ENCODE measurements around the gene PLD3. TPM values are rescaled to one million over a fixed set of nuclear protein-coding genes. Genes with fewer than 3 reads are reported as not detected.

PLD3 gene
- total and polyA plus RNA-seq, 2 experiments from 2014 or later, result 181 to 490 TPM

DNA sequence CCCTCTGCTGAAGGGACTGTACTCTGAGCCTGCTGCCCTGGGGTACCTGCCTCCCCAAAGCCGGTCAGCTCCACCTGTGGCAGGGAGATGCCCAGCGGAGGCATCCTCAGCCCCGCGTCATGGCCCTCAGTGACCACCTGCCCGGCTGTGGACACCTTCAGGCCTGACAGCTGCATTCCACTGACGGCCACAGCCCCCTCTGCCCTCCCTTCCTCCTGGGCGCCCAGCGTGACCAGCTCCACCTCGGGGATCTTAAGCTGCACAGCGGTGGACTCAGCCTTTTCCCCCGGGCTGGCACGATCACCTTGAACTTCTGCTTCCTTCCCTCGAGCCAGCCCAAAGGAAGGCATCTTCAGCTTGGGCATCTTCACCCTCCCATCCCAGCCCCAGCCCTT lies 46.3 kb downstream of the PLD3 start:
- H3K4me3 Mint-ChIP-seq, result no peak overlapping the region
- DNase-seq (ENCODE audit: low spot score), result no peak

More for the DNA sequence above, 46.3 kb downstream of the PLD3 start:
- no peak overlapping the region for H3K4me3 ChIP-seq
- peaks cover 20% of the 10 kb centered on the region for H3K4me1 Mint-ChIP-seq
- no peak overlapping the region for H3K4me2 ChIP-seq
- H2AFZ ChIP-seq, result no peak overlapping the region
- TF ChIP-seq JUNB (IDR thresholded peaks at IDR 0.05; ENCODE audit: unreplicated experiment), result no peak
- TF ChIP-seq, protein P1, sequence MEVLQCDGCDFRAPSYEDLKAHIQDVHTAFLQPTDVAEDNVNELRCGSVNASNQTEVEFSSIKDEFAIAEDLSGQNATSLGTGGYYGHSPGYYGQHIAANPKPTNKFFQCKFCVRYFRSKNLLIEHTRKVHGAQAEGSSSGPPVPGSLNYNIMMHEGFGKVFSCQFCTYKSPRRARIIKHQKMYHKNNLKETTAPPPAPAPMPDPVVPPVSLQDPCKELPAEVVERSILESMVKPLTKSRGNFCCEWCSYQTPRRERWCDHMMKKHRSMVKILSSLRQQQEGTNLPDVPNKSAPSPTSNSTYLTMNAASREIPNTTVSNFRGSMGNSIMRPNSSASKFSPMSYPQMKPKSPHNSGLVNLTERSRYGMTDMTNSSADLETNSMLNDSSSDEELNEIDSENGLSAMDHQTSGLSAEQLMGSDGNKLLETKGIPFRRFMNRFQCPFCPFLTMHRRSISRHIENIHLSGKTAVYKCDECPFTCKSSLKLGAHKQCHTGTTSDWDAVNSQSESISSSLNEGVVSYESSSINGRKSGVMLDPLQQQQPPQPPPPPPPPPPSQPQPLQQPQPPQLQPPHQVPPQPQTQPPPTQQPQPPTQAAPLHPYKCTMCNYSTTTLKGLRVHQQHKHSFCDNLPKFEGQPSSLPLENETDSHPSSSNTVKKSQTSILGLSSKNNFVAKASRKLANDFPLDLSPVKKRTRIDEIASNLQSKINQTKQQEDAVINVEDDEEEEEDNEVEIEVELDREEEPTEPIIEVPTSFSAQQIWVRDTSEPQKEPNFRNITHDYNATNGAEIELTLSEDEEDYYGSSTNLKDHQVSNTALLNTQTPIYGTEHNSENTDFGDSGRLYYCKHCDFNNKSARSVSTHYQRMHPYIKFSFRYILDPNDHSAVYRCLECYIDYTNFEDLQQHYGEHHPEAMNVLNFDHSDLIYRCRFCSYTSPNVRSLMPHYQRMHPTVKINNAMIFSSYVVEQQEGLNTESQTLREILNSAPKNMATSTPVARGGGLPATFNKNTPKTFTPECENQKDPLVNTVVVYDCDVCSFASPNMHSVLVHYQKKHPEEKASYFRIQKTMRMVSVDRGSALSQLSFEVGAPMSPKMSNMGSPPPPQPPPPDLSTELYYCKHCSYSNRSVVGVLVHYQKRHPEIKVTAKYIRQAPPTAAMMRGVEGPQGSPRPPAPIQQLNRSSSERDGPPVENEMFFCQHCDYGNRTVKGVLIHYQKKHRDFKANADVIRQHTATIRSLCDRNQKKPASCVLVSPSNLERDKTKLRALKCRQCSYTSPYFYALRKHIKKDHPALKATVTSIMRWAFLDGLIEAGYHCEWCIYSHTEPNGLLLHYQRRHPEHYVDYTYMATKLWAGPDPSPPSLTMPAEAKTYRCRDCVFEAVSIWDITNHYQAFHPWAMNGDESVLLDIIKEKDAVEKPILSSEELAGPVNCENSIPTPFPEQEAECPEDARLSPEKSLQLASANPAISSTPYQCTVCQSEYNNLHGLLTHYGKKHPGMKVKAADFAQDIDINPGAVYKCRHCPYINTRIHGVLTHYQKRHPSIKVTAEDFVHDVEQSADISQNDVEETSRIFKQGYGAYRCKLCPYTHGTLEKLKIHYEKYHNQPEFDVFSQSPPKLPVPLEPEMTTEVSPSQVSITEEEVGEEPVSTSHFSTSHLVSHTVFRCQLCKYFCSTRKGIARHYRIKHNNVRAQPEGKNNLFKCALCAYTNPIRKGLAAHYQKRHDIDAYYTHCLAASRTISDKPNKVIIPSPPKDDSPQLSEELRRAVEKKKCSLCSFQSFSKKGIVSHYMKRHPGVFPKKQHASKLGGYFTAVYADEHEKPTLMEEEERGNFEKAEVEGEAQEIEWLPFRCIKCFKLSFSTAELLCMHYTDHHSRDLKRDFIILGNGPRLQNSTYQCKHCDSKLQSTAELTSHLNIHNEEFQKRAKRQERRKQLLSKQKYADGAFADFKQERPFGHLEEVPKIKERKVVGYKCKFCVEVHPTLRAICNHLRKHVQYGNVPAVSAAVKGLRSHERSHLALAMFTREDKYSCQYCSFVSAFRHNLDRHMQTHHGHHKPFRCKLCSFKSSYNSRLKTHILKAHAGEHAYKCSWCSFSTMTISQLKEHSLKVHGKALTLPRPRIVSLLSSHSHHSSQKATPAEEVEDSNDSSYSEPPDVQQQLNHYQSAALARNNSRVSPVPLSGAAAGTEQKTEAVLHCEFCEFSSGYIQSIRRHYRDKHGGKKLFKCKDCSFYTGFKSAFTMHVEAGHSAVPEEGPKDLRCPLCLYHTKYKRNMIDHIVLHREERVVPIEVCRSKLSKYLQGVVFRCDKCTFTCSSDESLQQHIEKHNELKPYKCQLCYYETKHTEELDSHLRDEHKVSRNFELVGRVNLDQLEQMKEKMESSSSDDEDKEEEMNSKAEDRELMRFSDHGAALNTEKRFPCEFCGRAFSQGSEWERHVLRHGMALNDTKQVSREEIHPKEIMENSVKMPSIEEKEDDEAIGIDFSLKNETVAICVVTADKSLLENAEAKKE (CRISPR knock-in tag; IDR thresholded peaks at IDR 0.05), result no peak
- TF ChIP-seq, protein P2, sequence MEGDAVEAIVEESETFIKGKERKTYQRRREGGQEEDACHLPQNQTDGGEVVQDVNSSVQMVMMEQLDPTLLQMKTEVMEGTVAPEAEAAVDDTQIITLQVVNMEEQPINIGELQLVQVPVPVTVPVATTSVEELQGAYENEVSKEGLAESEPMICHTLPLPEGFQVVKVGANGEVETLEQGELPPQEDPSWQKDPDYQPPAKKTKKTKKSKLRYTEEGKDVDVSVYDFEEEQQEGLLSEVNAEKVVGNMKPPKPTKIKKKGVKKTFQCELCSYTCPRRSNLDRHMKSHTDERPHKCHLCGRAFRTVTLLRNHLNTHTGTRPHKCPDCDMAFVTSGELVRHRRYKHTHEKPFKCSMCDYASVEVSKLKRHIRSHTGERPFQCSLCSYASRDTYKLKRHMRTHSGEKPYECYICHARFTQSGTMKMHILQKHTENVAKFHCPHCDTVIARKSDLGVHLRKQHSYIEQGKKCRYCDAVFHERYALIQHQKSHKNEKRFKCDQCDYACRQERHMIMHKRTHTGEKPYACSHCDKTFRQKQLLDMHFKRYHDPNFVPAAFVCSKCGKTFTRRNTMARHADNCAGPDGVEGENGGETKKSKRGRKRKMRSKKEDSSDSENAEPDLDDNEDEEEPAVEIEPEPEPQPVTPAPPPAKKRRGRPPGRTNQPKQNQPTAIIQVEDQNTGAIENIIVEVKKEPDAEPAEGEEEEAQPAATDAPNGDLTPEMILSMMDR (conservative IDR thresholded peaks at IDR 0.05; ENCODE audit: low read depth in 2 of 2), result no peak
- peaks cover 4% of the 10 kb centered on the region for H3F3A ChIP-seq (replicated peaks; ENCODE audit: low read depth)
- no peaks in the 10 kb centered on the region for H3K9me2 ChIP-seq (ENCODE audit: insufficient read depth)
- H3K27me3 Mint-ChIP-seq (ENCODE audit: insufficient read depth, low read depth, poor library complexity), result peaks cover 29% of the 10 kb centered on the region
- no peaks in the 10 kb centered on the region for H3K36me3 ChIP-seq (ENCODE audit: insufficient read depth)
- no peaks in the 10 kb centered on the region for H4K20me1 ChIP-seq (replicated peaks; ENCODE audit: insufficient read depth)
- no peak overlapping the region for H3K27ac Mint-ChIP-seq
- no peaks in the 10 kb centered on the region for H3K79me2 ChIP-seq (replicated peaks; ENCODE audit: insufficient read depth)
- no peak for ATAC-seq
- no peaks in the 10 kb centered on the region; the same call in 1 of the 2 replicates for H3K4me1 ChIP-seq (ENCODE audit: insufficient read depth)
- H3K27me3 ChIP-seq (ENCODE audit: insufficient read depth), result peaks cover 14% of the 10 kb centered on the region
- no peaks in the 10 kb centered on the region; the same call in 2 of the 3 replicates for H3K9me3 Mint-ChIP-seq
- H3K27ac ChIP-seq (ENCODE audit: low read depth), result no peak overlapping the region
- no peaks in the 10 kb centered on the region for H3K36me3 Mint-ChIP-seq (ENCODE audit: low read depth)
